GM18951 (cell line): ENCODE measurements around the gene FFAR4.
"Not testable (repeated sequence)": the region's sequence is repeated elsewhere in the genome, so short reads cannot be mapped to it uniquely, and the experiment has no call there.

Source experiments
- POLR2A ChIP-seq: IDR thresholded peaks from 4 replicates; pipeline ENCODE4 v1.6.1; 2011; ENCODE audit warnings: mild to moderate bottlenecking; ENCODE audit not compliant: insufficient read length, insufficient read depth; ENCODE audit errors: extremely low read depth
- in situ Hi-C: fragments of 300-500 bp; cut with MboI; formaldehyde crosslinking; loops from one replicate; pipeline ENCODE4 v1.12.0; 2022; ENCODE audit warnings: low sequenced_read_pairs, mixed read lengths, inconsistent platforms; ENCODE audit not compliant: unreplicated experiment

FFAR4 gene

GRCh38 chr10:93566435-93567276 lies at the start of gene FFAR4:
FFAR4 (plus strand) TSS chr10:93566665; CDS start chr10:93566721, 56 bp downstream.
- no peak for TF ChIP-seq POLR2A
- in situ Hi-C loops: no loop called here

GRCh38 chr10:93518531-93518930 lies 47.9 kb upstream of the FFAR4 start:
- TF ChIP-seq POLR2A: no peak
- in situ Hi-C loops: no loop called here

- TF ChIP-seq POLR2A: no peak
- in situ Hi-C loops: no loop called here
These were observed 31.2 kb upstream of the FFAR4 start for GRCh38 chr10:93535293-93535692.

GRCh38 chr10:93540871-93541270 lies 25.6 kb upstream of the FFAR4 start:
- in situ Hi-C loops: not testable (repeated sequence)

GRCh38 chr10:93541402-93542357 lies 24.8 kb upstream of the FFAR4 start:
- TF ChIP-seq POLR2A: no peak
- in situ Hi-C loops: no loop called here

- in situ Hi-C loops: no loop called here
- TF ChIP-seq POLR2A: no peak
These were observed 24.1 kb upstream of the FFAR4 start for GRCh38 chr10:93542358-93542791.

- in situ Hi-C loops: not testable (repeated sequence)
These were observed 19.5 kb upstream of the FFAR4 start for GRCh38 chr10:93546995-93547394.

- TF ChIP-seq POLR2A: no peak
- in situ Hi-C loops: no loop called here
These were observed 18.9 kb upstream of the FFAR4 start for GRCh38 chr10:93547522-93547921.

GRCh38 chr10:93548376-93549071 lies 17.9 kb upstream of the FFAR4 start:
- no peak for TF ChIP-seq POLR2A
- in situ Hi-C loops: no loop called here

- TF ChIP-seq POLR2A: no peak
- in situ Hi-C loops: no loop called here
These were observed 15.9 kb upstream of the FFAR4 start for GRCh38 chr10:93550606-93551005.

- in situ Hi-C loops: no loop called here
- TF ChIP-seq POLR2A: no peak
These were observed 13.7 kb upstream of the FFAR4 start for GRCh38 chr10:93552780-93553179.

- in situ Hi-C loops: no loop called here
- no peak for TF ChIP-seq POLR2A
These were observed 12.8 kb upstream of the FFAR4 start for GRCh38 chr10:93553482-93554315.
